Activated T-cell treated with anti-CD3 and anti-CD28 coated beads, Interleukin-2, amount 50 U/mL, for 24 hours (primary cell): ENCODE measurements around the gene TSC1.
"Not testable (repeated sequence)": the region's sequence is repeated elsewhere in the genome, so short reads cannot be mapped to it uniquely, and the experiment has no call there.

Source experiments
- DNase-seq: peaks from one replicate; pipeline ENCODE4 v3.0.0-alpha.2; 2020
- H3K27ac Mint-ChIP-seq: 2 replicates; pipeline ENCODE4 v1.8.0; 2020; ENCODE audit warnings: mild to moderate bottlenecking, mixed read lengths
- H3K27me3 Mint-ChIP-seq: 2 replicates; pipeline ENCODE4 v1.8.0; 2020; ENCODE audit warnings: mixed read lengths
- H3K36me3 Mint-ChIP-seq: 2 replicates; pipeline ENCODE4 v1.8.0; 2020; ENCODE audit warnings: low read depth, mixed read lengths
- H3K4me1 Mint-ChIP-seq: 2 replicates; pipeline ENCODE4 v1.8.0; 2020; ENCODE audit warnings: low read depth, mixed read lengths
- H3K4me3 Mint-ChIP-seq: 2 replicates; pipeline ENCODE4 v1.8.0; 2020; ENCODE audit warnings: mild to moderate bottlenecking, moderate library complexity, mixed read lengths
- H3K9me3 Mint-ChIP-seq: 2 replicates; pipeline ENCODE4 v1.8.0; 2020; ENCODE audit warnings: mixed read lengths

TSC1 gene

DNA sequence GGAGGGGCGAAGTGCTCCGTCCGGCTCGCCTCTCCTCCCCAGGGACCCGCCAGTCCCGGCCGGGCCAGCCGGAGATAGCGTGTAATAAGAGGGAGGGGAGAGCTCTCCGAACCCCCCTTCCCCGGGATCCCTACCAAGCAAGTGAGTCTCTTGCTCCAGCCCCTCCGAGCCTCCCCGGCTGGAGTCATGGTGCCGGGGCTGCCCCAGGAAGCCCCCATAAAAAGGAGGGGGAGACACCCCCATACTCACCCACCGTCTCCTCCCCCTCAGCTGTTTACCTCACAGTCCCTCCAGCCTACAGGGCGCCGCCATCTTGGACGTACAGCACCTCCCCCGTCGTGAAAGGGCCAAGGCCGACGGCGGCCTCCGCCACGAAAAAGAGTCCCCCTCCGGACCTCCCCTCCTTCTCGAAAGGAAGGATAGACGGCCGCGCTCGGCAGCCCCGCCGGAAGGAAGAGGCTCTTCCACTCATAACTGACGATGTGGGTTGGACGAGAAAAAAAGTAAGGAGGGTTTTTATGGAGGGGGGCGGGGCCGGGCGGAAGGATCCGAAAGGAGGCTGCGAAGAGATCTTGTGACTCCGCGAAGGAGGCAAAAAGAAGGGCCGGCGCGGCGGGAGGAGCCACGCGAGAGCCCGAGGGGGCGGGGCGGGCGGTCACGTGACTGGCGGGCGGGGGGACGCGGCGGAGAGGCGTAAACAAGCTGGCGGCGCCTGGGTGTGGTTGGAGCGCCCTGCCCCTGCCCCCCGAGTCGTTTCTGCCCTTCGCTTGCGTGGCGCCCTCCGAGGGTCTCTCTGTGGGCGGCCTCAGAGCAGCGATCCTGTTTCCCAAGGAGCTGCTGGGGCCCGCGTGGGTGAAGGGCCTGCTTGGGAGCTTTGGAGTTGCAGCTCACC is at the start of gene TSC1:
Gene TSC1 (minus strand): TSS at position 323 of the 892 bp plus-strand sequence. CDS start 15,744 bp downstream, outside the sequence.
- Mint-ChIP-seq H3K9me3 (no peaks in the 10 kb centered on the region), H3K4me1 (peaks cover 31% of the 10 kb centered on the region), H3K27ac (peak within 1 kb of the TSS; percentile 100), H3K36me3 (peaks cover 9% of the 10 kb centered on the region), H3K27me3 (no peaks in the 10 kb centered on the region), H3K4me3 (peak within 1 kb of the TSS; percentile 88)
- peak; percentile 99 for DNase-seq

DNA sequence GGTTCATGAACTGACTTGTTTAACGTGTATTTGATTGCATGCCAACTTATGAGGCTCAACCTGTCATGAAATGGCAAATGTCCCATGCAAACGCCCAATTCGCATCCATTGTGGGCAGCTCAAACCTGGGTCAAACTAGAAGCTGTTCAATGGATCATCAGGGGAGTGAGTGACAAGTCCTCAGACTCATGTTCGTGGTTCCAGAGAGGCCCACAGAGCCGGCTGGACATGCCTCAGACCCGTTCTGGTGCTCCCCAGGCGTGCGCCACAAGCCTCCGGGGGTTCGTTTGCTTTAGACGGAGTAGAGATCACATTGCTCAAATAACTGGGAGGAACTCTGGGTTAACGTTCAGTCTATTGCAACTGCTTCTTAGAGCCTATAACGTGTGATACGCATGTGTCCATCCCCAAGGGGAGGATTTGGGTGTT is 49.1 kb upstream of the TSC1 start:
- no peak for DNase-seq
- Mint-ChIP-seq H3K36me3 (no peaks in the 10 kb centered on the region), H3K4me3 (no peak overlapping the region), H3K9me3 (no peaks in the 10 kb centered on the region), H3K27me3 (peaks cover 44% of the 10 kb centered on the region), H3K4me1 (peaks cover 6% of the 10 kb centered on the region), H3K27ac (no peak overlapping the region)

DNA sequence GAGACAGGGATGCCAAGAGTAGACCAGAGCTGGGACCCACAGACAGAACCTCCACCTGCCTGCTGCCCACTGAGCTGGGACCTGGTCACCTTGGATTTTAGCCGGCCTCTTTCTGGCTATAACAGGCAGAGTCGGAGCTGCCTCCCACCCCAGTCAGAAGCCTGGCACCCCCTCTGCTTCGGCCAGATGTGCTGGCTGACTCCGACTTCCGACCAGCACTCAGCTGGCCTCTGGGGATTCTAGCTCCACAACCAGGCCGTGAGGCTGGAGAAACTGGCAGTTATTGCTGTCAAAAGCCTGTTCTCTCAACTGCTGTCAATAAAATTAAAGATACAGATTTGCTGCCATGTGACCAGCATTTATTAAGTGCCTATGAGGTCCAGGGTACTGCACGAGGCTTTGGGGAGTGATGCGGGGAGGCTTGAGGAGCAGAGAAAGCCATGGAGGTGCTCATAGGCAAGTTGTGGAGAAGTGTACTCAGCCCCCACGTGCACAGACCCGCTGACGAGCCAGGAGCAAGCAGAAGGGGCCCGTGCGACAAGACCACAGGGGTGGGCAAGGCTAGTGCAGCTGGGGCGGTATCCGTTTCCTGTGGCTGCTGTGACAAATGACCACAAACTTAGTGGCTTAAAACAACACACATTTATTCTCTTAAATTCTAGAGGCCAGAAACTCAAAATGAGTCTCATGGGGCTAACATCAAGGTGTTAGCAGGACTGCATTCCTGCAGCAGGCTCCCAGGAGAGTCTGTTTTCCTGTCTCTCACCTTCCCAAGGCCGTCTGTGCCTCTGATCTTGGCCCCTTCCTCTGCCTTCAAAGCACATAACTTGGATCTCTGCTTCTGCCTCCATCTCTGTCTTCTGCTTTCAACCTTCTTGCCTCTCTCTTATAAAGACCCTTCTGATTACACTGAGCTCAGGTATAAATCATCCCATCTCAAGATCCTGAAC is 47.2 kb upstream of the TSC1 start:
- no peak for DNase-seq
- H3K9me3 Mint-ChIP-seq: no peaks in the 10 kb centered on the region
- H3K4me3 Mint-ChIP-seq: no peak overlapping the region
- peaks cover 6% of the 10 kb centered on the region for H3K4me1 Mint-ChIP-seq
- H3K27me3 Mint-ChIP-seq: peaks cover 59% of the 10 kb centered on the region
- no peaks in the 10 kb centered on the region for H3K36me3 Mint-ChIP-seq
- H3K27ac Mint-ChIP-seq: no peak overlapping the region

DNA sequence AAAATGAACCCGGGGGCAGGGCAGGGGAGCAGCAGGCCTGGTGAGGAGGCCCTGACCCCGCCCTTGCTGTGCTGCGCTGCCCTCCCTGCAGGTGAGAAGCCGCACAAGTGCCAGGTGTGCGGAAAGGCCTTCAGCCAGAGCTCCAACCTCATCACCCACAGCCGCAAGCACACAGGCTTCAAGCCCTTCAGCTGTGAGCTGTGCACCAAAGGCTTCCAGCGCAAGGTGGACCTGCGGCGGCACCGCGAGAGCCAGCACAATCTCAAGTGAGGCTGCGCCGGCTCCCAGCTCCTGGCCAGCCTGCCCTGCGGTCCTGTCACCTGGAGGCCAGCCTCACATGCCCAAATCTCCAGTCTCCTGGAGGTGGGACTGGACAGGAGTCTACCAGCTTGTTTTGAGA is 46.4 kb upstream of the TSC1 start:
- Mint-ChIP-seq H3K4me1 (peaks cover 6% of the 10 kb centered on the region), H3K36me3 (no peaks in the 10 kb centered on the region), H3K27me3 (peaks cover 60% of the 10 kb centered on the region), H3K27ac (no peak overlapping the region), H3K4me3 (no peak overlapping the region), H3K9me3 (no peaks in the 10 kb centered on the region)
- no peak for DNase-seq

DNA sequence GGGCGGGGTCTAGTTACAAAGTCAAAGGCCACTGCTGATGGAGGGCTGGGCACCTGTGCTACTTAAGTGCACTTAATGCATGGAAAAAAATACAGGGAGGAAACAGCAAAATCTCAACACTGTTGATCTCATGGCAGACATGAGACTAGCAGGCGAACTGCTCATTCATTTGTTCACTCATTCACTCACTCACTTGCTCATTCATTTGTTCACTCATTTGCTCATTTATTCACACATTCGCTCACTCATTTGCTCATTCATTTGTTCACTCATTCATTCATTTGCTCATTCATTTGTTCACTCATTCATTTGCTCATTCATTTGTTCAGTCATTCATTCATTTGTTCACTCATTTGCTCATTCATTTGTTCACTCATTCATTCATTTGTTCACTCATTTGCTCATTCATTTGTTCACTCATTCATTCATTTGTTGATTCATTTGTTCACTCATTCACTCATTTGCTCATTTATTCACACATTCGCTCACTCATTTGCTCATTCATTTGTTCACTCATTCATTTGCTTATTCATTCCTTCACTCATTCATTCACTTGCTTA is 45.7 kb upstream of the TSC1 start:
- H3K27me3 Mint-ChIP-seq: peaks cover 64% of the 10 kb centered on the region
- not testable (repeated sequence) for H3K4me3 Mint-ChIP-seq, DNase-seq, H3K36me3 Mint-ChIP-seq, H3K27ac Mint-ChIP-seq, H3K4me1 Mint-ChIP-seq, H3K9me3 Mint-ChIP-seq

DNA sequence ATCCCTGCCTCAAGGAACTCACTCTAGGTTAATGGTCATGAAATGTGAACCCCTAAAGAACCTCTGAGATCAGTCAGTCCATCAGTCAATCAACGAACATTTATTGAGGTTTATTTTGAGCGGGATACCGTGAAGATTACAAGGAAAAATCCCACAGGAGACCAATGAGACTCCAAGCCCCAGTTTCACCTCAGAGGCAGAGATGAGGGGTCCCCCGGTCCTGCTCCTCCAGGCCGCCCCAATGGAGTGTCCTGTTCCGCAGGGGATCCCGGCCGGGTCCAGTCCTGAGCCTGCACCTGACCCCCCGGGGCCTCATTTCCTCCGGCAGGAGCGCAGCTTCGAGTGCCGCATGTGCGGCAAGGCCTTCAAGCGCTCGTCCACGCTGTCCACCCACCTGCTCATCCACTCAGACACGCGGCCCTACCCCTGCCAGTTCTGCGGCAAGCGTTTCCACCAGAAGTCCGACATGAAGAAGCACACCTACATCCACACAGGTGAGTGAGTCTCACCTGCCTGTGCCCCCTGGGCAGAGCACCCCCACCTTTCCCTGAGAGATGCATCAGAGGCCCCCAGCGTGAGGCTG is 45.1 kb upstream of the TSC1 start:
- no peak overlapping the region for H3K4me3 Mint-ChIP-seq
- no peak overlapping the region for H3K27ac Mint-ChIP-seq
- DNase-seq: no peak
- H3K27me3 Mint-ChIP-seq: peaks cover 63% of the 10 kb centered on the region
- no peaks in the 10 kb centered on the region for H3K36me3 Mint-ChIP-seq
- peaks cover 3% of the 10 kb centered on the region for H3K4me1 Mint-ChIP-seq
- no peaks in the 10 kb centered on the region for H3K9me3 Mint-ChIP-seq

DNA sequence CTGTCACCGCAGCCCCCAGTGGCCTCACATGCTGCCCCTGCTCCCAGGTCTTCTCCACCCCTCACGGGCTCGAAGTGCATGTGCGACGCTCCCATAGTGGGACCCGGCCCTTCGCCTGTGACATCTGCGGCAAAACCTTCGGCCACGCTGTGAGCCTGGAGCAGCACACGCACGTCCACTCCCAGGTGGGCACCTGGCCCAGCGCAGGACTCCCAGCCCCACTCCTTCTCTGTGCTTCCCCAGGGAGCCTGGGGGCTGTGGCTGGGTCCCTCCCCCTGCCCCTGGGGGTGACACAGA is 44.5 kb upstream of the TSC1 start:
- no peaks in the 10 kb centered on the region for H3K9me3 Mint-ChIP-seq
- H3K4me1 Mint-ChIP-seq: no peaks in the 10 kb centered on the region
- DNase-seq: no peak
- H3K27ac Mint-ChIP-seq: no peak overlapping the region
- H3K27me3 Mint-ChIP-seq: peaks cover 60% of the 10 kb centered on the region
- no peaks in the 10 kb centered on the region for H3K36me3 Mint-ChIP-seq
- no peak overlapping the region for H3K4me3 Mint-ChIP-seq

DNA sequence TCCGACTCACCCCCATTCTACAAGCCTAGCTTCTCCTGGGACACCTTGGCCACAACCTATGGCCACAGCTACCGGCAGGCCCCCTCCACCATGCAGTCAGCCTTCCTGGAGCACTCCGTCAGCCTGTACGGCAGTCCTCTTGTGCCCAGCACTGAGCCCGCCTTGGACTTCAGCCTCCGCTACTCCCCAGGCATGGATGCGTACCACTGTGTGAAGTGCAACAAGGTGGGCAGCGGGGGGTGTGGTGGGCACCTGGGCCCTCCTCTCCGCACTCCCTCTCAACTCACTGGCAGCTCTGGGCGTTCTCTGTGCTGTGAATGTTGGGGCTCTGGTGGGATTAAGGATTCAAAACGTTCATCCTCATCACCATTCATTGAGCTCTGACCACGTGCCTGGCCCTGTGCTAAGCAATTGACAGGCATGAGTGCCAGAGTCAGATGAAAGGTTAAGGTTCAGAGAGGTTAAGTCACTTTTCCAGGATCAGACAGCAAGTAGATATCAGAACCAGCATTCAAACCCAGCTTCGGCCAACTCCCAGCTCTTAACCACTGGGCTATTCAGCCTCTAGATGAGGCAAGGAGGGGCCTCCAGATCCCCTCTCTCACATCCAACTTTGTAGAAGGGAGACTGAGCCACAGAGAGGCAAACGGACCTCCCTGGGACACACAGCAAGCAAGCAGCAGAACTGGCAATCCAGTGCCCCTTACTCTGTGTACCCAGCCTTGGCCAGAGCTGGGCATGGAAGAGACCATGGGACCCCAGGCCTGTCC is 44.0 kb upstream of the TSC1 start:
- Mint-ChIP-seq H3K27ac (no peak overlapping the region), H3K27me3 (peaks cover 57% of the 10 kb centered on the region), H3K9me3 (no peaks in the 10 kb centered on the region)

DNA sequence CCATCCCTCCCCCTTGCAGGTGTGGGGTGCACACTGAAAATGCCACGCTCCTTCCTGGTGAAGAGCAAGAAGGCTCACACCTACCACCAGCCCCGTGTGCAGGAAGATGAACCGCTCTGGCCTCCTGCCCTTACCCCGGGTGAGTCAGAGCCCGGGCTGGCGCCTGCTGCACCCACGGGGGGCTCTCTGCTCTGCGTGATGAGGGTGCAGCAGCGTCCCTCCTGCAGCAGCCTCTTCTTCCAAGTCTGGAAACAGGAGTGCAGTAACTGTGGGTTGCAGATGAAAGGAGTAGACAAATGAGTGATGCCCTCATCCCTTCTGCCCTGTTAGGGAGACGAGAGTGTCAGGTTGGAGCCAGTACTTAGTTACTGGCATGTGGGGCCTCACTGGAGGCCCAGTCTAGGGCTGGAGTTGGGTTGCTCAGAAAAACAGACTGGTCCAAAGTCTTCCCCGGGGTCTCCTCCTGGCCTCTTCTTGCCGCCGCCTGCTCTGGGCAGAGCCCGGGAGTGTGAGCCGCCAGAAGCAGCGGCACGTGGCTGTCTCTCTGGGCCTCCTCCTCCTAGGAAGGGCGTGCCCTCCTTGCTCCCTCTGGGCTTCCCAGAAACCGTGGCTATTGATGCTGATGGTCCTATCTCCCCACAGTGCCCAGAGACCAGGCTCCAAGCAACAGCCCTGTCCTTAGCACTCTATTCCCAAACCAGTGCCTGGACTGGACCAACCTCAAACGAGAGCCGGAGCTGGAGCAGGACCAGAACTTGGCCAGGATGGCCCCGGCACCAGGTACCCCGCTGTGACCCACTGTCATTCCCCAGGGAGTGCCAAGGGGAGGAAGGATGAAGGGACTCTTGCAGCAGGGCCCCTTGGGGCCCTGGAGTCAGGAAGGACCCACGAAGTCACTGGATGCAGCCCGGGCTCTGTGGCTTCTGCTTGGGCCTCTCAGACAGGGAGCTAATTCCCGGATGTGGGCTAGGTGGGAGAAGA is 42.5 kb upstream of the TSC1 start:
- no peaks in the 10 kb centered on the region for H3K4me1 Mint-ChIP-seq
- no peaks in the 10 kb centered on the region for H3K36me3 Mint-ChIP-seq
- no peak for DNase-seq
- H3K27me3 Mint-ChIP-seq: peaks cover 55% of the 10 kb centered on the region
- H3K9me3 Mint-ChIP-seq: no peaks in the 10 kb centered on the region
- no peak overlapping the region for H3K4me3 Mint-ChIP-seq
- no peak overlapping the region for H3K27ac Mint-ChIP-seq

More for the DNA sequence above, 44.0 kb upstream of the TSC1 start:
- Mint-ChIP-seq H3K4me1 (no peaks in the 10 kb centered on the region), H3K36me3 (no peaks in the 10 kb centered on the region), H3K4me3 (no peak overlapping the region)
- DNase-seq: no peak

DNA sequence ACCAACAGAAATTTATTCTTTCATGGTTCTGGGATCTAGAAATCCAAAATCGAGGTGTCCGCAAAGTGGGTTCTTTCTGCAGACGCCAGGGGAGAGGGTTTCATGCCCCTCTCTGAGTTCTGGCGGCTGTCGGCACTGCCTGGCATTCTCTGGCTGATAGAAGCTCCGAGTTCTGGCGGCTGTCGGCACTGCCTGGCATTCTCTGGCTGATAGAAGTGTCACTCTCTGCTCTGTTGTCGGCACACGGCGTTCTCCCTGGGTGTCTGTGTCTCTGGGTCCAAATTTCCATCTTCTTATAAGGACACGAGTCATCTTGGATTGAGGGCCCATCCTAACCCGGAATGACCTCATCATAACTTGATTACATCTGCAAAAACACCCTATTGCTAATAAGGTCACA is 41.7 kb upstream of the TSC1 start:
- peaks cover 56% of the 10 kb centered on the region for H3K27me3 Mint-ChIP-seq
- no peak overlapping the region for H3K27ac Mint-ChIP-seq
- no peaks in the 10 kb centered on the region for H3K9me3 Mint-ChIP-seq
- H3K36me3 Mint-ChIP-seq: no peaks in the 10 kb centered on the region
- no peaks in the 10 kb centered on the region for H3K4me1 Mint-ChIP-seq
- no peak overlapping the region for H3K4me3 Mint-ChIP-seq
- no peak for DNase-seq

DNA sequence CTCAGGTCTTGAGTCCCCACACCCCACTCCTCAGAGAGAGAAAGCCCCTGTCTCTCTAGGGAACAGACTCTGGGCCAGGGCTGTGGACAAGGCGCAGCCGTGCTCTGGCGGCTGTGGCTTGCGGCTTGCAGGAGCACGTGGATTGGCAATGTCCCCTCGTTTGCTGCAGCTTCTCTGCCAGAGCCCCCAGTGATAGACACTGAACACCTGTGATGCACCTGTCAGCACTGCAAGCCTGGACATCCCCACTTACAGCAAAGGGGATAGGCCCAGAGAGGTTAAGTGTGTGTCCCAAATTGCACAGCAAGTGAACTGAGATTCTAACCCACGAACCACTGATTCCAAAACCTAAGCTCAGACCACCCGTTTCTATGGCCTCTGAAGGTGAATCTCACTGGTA is 41.1 kb upstream of the TSC1 start:
- Mint-ChIP-seq H3K4me1 (no peaks in the 10 kb centered on the region), H3K27ac (no peak overlapping the region), H3K27me3 (peaks cover 62% of the 10 kb centered on the region), H3K4me3 (no peak overlapping the region), H3K36me3 (no peaks in the 10 kb centered on the region), H3K9me3 (no peaks in the 10 kb centered on the region)
- DNase-seq: no peak

DNA sequence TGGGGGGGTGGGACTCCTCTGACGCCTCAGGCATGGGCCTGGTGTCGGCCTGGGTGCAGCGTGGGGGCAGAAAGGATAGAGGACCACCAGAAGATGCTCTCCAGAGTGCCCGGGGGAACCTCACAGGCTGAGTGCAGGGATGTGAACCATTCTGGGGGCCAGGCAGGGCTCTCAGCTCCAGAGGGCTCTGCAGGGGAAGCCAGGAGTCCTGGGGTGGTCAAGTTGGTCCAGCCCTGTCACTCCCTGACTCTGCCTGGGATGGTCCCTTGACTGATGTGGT is 40.6 kb upstream of the TSC1 start:
- H3K27ac Mint-ChIP-seq: no peak overlapping the region
- peaks cover 67% of the 10 kb centered on the region for H3K27me3 Mint-ChIP-seq
- DNase-seq: no peak
- H3K4me3 Mint-ChIP-seq: no peak overlapping the region
- no peaks in the 10 kb centered on the region for H3K36me3 Mint-ChIP-seq
- H3K9me3 Mint-ChIP-seq: no peaks in the 10 kb centered on the region
- no peaks in the 10 kb centered on the region for H3K4me1 Mint-ChIP-seq
